Osteocyte (in vitro differentiated cells): Measurements from ENCODE around the gene WDR86. TPM values are rescaled to one million over a fixed set of nuclear protein-coding genes. Genes with fewer than 3 reads are reported as not detected.

Experiments
- DNase-seq: peaks from one replicate; pipeline ENCODE4 v3.0.0; 2021; ENCODE audit warnings: mixed read lengths; ENCODE audit not compliant: unreplicated experiment; ENCODE audit errors: extremely low spot score
- H3K27ac Mint-ChIP-seq: one replicate; pipeline ENCODE4 v1.8.0; 2021; ENCODE audit warnings: mild to moderate bottlenecking, mixed read lengths; ENCODE audit not compliant: unreplicated experiment
- H3K27me3 Mint-ChIP-seq: one replicate; pipeline ENCODE4 v1.8.0; 2021; ENCODE audit warnings: mixed read lengths; ENCODE audit not compliant: unreplicated experiment
- H3K36me3 Mint-ChIP-seq: one replicate; pipeline ENCODE4 v1.8.0; 2021; ENCODE audit warnings: mixed read lengths; ENCODE audit not compliant: unreplicated experiment
- H3K4me1 Mint-ChIP-seq: one replicate; pipeline ENCODE4 v1.8.0; 2021; ENCODE audit warnings: mixed read lengths; ENCODE audit not compliant: unreplicated experiment
- H3K4me3 Mint-ChIP-seq: one replicate; pipeline ENCODE4 v1.8.0; 2021; ENCODE audit warnings: mild to moderate bottlenecking, moderate library complexity, mixed read lengths; ENCODE audit not compliant: unreplicated experiment
- H3K9me3 Mint-ChIP-seq: one replicate; pipeline ENCODE4 v1.8.0; 2021; ENCODE audit warnings: mixed read lengths; ENCODE audit not compliant: unreplicated experiment
- total RNA-seq: library from RNA; stranded (reverse); gene quantifications from 2 replicates; pipeline ENCODE4 v1.2.1, GENCODE V29; 2021
- TF ChIP-seq, protein P1 (sequence below): fragments of 200-600 bp; sonication (generic); IDR thresholded peaks from 2 replicates; pipeline ENCODE4 v1.5.0; 2021; ENCODE audit warnings: antibody characterized with exemption, mild to moderate bottlenecking, moderate library complexity

WDR86 gene
- total RNA-seq, 1 donor from 2014 or later = not detected

DNA sequence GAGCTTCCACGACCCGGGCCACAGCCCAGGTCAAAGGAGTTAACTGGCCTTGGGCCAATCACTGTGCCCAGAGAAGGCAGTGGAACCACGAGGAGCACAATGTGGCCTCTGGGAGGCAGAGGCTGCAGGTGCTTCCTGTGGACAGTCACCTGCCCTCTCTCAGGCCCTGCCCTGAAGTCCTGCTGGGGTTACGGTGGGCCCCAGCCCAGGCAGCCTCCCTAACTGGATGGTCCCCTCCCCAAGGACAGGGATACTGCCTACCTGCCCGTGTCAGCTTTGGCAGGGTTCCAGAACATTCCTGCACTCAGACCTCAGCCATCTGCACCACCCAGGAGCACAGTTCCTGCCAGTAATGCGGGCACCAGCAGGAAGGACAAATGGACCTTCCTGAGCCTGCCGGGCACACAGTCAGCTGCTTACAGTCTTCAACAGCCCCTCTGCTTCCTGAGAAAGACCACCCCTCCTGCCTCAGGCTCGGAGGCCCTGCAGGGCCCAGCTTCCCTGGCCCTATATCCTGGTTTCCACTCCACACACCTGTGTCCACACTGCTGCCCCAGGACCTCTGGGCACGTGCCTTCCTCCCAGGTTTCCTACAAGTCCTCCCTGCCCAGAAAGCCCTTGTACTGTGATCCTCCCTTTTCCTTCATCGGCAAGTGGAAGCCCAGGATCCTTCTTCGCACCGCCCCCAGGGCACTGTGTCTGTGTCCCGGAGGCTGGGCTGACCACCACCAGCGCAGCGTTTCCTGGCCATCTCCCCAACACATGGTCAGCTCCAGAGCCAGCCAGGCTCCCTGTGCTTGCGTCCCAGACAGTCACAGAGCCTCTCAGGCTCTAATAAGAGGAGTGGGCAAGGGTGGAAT is 23.3 kb downstream of the WDR86 start:
- TF ChIP-seq, protein P1, sequence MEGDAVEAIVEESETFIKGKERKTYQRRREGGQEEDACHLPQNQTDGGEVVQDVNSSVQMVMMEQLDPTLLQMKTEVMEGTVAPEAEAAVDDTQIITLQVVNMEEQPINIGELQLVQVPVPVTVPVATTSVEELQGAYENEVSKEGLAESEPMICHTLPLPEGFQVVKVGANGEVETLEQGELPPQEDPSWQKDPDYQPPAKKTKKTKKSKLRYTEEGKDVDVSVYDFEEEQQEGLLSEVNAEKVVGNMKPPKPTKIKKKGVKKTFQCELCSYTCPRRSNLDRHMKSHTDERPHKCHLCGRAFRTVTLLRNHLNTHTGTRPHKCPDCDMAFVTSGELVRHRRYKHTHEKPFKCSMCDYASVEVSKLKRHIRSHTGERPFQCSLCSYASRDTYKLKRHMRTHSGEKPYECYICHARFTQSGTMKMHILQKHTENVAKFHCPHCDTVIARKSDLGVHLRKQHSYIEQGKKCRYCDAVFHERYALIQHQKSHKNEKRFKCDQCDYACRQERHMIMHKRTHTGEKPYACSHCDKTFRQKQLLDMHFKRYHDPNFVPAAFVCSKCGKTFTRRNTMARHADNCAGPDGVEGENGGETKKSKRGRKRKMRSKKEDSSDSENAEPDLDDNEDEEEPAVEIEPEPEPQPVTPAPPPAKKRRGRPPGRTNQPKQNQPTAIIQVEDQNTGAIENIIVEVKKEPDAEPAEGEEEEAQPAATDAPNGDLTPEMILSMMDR = no peak
- no peak overlapping the region for H3K27ac Mint-ChIP-seq
- no peaks in the 10 kb centered on the region for H3K9me3 Mint-ChIP-seq
- DNase-seq = no peak
- H3K36me3 Mint-ChIP-seq = no peaks in the 10 kb centered on the region
- H3K4me1 Mint-ChIP-seq = no peaks in the 10 kb centered on the region
- H3K4me3 Mint-ChIP-seq = no peak overlapping the region
- peaks cover 46% of the 10 kb centered on the region for H3K27me3 Mint-ChIP-seq

DNA sequence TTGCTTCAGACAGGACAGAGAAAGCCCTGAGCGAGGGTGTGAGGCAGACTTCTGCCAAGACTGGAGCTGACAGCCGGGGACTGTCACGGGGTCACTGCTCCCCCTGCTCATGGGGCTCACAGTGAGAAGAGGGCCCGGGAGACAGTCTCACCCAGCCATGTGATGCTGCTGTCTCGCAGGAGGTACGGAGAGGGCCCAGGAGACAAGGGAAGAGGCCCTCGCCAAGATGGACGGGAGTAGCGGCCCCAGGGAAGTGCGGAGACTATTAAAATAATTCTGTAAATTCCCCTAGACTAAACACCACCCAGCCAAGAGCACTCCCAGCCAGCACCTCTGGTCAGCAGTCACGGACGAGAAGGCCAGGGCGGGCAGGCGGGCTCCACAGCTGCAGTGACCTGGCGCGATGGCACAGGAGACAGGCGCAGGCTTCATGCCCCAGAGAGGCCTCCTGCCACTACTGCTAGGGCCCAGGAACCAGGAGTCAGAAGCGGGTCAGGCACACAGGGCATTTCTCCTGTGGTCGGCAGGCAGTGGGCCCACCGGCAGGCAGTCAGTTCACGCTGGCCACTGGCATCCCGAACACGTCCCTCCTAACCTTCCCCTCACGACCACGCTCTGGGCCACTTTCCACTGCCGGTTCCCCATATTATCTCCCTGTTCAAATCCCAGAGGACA is 24.1 kb downstream of the WDR86 start:
- Mint-ChIP-seq H3K36me3 (no peaks in the 10 kb centered on the region), H3K9me3 (no peaks in the 10 kb centered on the region), H3K4me3 (no peak overlapping the region), H3K27me3 (peaks cover 44% of the 10 kb centered on the region), H3K4me1 (no peaks in the 10 kb centered on the region), H3K27ac (no peak overlapping the region)
- TF ChIP-seq, protein P1 = no peak
- no peak for DNase-seq

DNA sequence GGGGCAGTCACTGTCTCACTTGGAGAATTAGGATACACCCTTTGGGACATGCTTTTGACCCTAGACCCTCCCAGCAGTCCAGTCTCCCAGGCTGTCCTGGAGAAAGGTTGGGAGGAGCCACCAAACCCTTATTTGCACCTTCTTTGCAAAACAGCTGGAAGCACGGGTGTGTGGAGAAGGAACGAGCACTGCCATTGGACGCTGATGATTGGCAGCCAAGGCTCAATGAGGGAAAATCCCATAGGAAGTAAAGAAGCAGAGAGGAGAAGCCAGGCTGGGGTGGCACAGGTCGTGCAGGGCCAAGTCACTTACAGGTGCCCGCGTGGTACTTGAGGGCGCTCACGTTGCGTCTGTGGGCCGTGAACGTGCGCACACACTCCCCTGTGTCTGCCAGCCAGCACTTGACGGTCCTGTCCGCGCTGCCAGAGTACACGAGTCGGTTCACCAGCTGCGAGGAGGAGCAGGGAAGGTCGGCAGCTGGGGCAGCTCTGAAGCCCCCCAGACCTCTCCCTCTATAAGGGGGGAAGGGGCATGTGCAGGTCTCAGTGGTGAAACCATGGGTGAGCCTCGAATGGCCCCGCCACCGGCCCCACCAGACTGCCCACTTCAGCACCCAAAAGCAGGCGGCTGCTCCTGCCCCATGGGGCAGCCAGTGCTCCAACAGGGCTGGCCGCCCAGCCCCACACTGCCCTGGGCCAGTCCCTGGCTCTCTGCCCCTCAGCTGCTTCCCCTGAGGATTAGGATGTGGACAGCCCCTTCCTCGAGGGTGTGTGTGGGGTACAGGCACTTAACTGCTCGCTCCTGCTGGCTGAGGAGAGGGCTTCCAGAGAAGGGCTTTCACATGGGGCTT is 24.8 kb downstream of the WDR86 start:
- Mint-ChIP-seq H3K27ac (no peak overlapping the region), H3K4me1 (no peaks in the 10 kb centered on the region), H3K9me3 (no peaks in the 10 kb centered on the region), H3K36me3 (no peaks in the 10 kb centered on the region), H3K27me3 (peaks cover 39% of the 10 kb centered on the region), H3K4me3 (no peak overlapping the region)
- TF ChIP-seq, protein P1 = no peak
- DNase-seq = no peak

DNA sequence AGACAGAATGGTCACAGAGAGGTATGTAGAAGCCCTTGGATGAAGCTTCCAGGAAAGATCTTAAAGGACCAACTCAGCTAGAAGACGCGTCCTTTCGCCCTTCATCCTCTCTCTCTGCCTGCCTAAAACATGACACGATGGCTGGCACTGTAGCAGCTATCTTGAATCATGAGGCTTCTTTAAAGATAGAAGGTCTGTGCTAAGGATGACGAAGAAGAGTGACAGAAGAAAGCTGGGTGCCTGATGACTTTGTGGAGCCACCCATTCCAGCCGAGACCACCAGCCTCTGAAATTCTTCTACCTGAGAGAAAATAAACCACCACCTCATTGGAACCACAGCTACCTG is 25.5 kb downstream of the WDR86 start:
- H3K9me3 Mint-ChIP-seq = no peaks in the 10 kb centered on the region
- no peaks in the 10 kb centered on the region for H3K4me1 Mint-ChIP-seq
- H3K27me3 Mint-ChIP-seq = peaks cover 33% of the 10 kb centered on the region
- H3K27ac Mint-ChIP-seq = no peak overlapping the region
- no peak overlapping the region for H3K4me3 Mint-ChIP-seq
- TF ChIP-seq, protein P1 = no peak
- DNase-seq = no peak
- no peaks in the 10 kb centered on the region for H3K36me3 Mint-ChIP-seq
